HFF-Myc (cell line): ENCODE data around the gene ADRM1.

ENCODE experiments used
- DNase-seq: peaks from one replicate; pipeline ENCODE4 v3.0.0-alpha.2; 2011; ENCODE audit warnings: low read depth; ENCODE audit errors: extremely low read depth
- H3K4me3 ChIP-seq: replicated peaks from 2 replicates; pipeline ENCODE4 v1.5.1; 2011; ENCODE audit warnings: low read depth, mild to moderate bottlenecking, control low read depth, low read length
- CTCF ChIP-seq: IDR thresholded peaks from 2 replicates; pipeline ENCODE4 v1.5.1; 2012; ENCODE audit warnings: mild to moderate bottlenecking, low read depth, low read length, control low read depth; ENCODE audit errors: missing control alignments

ADRM1 gene

GRCh38 chr20:62347151-62347404 is 44.3 kb downstream of the ADRM1 start:
- TF ChIP-seq CTCF: no peak
- DNase-seq: no peak
- no peak overlapping the region for H3K4me3 ChIP-seq

GRCh38 chr20:62347445-62347844 is 44.6 kb downstream of the ADRM1 start:
- no peak for DNase-seq
- TF ChIP-seq CTCF: no peak
- no peak overlapping the region for H3K4me3 ChIP-seq

GRCh38 chr20:62348604-62349003 is 45.8 kb downstream of the ADRM1 start:
- no peak for DNase-seq
- no peak overlapping the region for H3K4me3 ChIP-seq
- no peak for TF ChIP-seq CTCF

GRCh38 chr20:62349556-62350097 is 46.8 kb downstream of the ADRM1 start:
- no peak for DNase-seq
- H3K4me3 ChIP-seq: no peak overlapping the region
- no peak for TF ChIP-seq CTCF

GRCh38 chr20:62350098-62350628 is 47.4 kb downstream of the ADRM1 start:
- no peak overlapping the region for H3K4me3 ChIP-seq
- no peak for DNase-seq
- no peak for TF ChIP-seq CTCF

- DNase-seq: no peak
- H3K4me3 ChIP-seq: no peak overlapping the region
- TF ChIP-seq CTCF: no peak
Observed at GRCh38 chr20:62350629-62351422, 48.0 kb downstream of the ADRM1 start.
